ACHN (cell line): ENCODE measurements around the gene CXCR1.
A peak's percentile ranks its signal among the peaks of the same experiment; 100 is the strongest.
"Not testable (repeated sequence)": the region's sequence is repeated elsewhere in the genome, so short reads cannot be mapped to it uniquely, and the experiment has no call there.

Source experiments
- DNase-seq: peaks from one replicate; pipeline ENCODE4 v3.0.0-alpha.2; 2015
- in situ Hi-C: cut with HindIII; loops from 2 replicates; pipeline ENCODE4 v1.10.0; 2017; ENCODE audit warnings: low sequenced_read_pairs, low pct_ligation_motif_present, low pct_unique_long_range_greater_than_20kb

Gene CXCR1

DNA sequence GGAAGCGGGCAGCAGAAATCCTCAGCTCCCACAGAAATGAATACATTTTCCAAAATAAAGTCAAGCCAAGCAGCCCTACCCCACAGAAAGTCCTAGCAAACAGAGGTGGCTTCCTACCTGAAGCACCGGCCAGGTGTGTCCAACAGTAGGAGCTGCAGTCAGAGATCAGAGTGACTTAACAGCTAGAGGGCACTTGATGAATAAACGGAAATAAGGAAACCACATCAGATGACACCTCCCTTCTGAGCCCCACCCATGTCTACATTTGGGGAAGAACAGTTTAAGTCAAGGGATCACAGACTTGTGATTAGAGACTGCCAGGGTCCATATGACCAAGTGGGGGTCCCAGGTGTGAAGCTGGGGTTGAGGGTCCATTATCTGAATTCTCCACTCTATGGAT is at the start of gene CXCR1:
TSS of gene CXCR1 (minus strand) at position 172 of the 400 bp plus-strand sequence. CDS start 1,751 bp downstream, outside the sequence.
- in situ Hi-C loops = no loop called here
- DNase-seq = no peak

DNA sequence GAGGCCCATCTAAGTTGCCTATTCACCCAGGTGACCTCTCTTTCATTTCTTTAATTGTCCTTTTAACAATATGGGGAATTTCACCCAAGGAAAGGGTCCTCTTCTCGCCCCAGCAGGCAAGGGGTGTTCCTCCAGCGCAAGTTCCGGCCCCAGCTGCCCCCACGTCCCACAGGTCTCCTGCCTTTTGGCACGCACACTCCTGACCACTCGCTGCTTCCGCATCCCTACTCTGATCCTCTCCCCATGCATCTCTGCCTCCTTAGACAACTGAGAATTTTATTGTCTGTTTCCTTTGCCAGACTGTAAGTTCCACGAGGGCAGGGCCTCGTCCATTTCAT is 49.5 kb upstream of the CXCR1 start:
- DNase-seq = no peak
- in situ Hi-C loops = no loop called here

DNA sequence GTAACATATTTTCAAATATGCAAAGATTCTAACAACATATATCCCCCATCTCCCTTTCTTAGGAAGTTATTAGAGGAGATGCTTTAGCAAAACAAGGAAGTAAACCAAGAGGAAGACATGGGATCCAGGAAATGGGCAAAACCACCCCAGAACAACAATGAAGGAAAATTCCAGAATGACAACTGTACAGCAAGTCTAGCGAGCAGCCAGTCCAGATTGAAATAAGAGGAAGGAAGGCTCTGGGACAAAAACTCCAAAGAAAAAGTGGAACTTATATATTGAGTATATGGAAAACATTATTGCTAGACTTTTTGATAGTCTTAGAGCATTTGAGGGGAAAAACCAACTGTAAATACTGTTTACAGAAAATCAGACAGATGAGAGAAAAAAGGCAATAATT is 47.4 kb upstream of the CXCR1 start:
- in situ Hi-C loops = no loop called here
- no peak for DNase-seq

DNA sequence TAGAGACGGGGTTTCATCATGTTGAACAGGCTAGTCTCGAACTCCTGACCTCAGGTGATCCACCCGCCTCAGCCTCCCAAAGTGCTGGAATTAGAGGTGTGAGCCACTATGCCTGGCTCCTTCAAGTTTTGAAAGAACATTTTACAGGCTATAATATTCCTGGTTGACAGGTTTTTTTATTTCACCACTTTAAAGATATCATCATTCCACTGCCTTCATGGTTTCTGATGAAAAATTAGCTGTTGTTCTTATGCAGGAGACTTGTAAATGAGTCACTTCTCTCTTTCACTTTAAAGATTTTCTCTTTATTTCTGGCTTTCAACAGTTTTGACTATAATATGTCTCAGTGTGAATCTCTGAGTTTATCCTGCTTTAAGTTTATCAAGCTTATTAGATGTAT is 42.3 kb upstream of the CXCR1 start:
- DNase-seq = no peak
- in situ Hi-C loops = no loop called here

DNA sequence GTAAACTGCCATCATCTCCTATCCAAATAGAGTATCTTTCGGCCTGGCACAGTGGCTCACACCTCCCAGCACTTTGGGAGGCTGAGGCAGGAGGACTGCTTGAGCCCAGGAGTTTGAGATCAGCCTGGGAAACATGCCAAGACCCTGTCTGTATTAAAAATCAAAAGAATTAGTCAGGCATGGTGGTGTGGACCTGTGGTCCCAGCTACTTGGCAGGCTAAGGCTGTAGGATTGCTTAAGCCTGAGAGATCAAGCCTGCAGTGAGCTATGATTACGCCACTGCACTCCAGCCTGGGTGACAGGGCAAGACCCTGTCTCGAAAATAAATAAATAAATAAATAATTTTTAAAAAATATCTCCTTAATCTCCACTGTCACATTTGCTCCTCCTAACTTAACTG is 35.5 kb upstream of the CXCR1 start:
- in situ Hi-C loops = no loop called here

DNA sequence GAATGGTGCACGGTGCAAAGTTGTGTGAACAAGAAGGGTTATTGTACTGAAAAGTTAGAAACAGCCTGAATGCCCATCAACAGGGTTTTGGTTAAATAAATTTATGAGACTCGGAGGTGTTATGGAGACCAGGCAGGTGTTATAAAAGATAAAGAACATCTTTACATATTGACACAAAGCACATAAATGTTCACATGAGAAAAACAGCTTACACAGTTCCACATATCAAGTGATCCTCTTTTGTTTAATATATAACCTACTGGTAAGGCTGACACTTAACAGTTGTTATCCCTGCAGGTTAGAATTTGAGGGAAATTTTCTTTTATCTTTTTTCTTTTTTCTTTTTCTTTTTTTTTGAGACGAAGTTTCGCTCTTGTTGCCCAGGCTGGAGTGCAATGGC is 30.2 kb upstream of the CXCR1 start:
- no peak for DNase-seq
- in situ Hi-C loops = no loop called here

More for the DNA sequence above, 35.5 kb upstream of the CXCR1 start:
- DNase-seq = no peak

DNA sequence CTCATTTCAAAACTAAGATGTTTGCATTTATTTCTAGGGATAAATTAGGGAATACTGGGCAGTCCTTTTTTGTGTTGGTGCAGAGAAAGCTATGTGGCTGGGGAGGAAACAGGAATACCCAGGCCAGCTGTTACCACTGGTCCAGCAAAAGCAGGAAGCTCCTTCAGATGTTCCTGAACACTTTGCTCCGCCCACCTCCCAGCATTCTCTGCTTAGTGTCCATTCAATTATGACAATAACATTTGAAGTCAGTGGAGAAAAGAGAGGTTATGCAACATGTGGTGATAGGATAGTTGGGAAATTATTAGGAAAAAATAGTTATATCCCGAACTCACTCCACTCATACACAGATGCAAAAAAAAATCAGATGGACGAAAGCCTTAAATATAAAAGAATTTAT is 28.1 kb upstream of the CXCR1 start:
- DNase-seq = no peak
- in situ Hi-C loops = no loop called here

DNA sequence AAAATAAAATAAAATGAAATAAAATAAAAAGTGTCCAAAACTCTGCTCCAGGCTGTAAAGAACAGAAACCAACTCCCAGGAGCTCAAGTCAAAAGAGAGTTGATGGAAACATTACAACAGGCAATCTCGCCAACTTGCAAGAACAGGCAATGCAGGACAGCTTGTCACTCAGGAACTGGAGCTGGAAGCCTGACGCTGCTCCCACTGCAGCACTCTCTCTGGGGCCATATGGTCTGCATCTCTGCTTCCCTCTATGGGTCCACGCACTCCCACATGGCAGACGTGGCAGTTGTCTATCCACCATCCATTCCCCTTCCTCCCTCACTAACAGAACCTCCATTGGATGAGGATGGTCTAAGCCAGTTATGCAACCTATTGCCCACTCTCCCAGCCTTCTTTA is 26.9 kb upstream of the CXCR1 start:
- in situ Hi-C loops = no loop called here
- no peak for DNase-seq

DNA sequence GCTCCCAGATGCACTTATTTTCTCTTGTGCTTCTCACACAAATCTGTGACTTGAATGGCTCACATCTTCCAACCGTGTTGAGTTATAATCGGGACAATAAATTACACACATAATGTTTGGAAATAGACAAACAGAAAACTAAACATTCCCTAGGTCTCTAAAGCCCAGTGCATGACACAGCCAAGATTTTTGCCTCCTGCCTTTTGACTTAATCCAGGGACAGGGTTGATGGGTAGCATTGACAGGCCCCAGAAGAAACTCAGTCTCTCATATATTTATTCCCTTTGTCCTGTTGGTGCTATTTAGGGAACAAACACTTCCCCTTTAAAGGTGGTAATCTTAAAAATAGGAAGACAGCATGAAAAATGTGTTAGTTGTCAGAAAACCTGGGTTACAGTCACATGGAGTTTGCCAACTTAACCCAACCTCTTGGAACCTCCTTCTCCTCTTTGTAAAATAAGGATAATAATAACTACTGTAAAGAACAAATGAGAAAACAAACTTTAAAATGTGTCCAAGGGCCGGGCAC is 26.2 kb upstream of the CXCR1 start:
- in situ Hi-C loops = no loop called here
- DNase-seq = no peak

DNA sequence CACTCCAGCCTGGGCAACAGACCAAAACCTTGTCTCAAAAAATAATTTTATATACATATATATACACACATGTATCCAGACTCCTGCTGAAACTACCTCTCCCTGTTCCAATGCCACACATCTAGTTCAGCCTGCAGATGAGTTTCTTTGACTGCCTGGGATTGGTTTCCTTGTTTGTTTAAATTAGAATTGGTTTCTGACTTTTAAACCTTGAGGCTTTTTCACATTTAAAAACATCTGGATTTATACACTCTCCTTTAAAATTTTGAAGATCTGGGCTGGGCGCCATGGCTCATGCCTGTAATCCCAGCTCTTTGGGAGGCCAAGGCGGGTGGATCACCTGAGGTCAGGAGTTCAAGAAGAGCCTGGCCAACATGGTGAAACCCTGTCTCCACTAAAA is 21.8 kb upstream of the CXCR1 start:
- in situ Hi-C loops = no loop called here
- DNase-seq = no peak

DNA sequence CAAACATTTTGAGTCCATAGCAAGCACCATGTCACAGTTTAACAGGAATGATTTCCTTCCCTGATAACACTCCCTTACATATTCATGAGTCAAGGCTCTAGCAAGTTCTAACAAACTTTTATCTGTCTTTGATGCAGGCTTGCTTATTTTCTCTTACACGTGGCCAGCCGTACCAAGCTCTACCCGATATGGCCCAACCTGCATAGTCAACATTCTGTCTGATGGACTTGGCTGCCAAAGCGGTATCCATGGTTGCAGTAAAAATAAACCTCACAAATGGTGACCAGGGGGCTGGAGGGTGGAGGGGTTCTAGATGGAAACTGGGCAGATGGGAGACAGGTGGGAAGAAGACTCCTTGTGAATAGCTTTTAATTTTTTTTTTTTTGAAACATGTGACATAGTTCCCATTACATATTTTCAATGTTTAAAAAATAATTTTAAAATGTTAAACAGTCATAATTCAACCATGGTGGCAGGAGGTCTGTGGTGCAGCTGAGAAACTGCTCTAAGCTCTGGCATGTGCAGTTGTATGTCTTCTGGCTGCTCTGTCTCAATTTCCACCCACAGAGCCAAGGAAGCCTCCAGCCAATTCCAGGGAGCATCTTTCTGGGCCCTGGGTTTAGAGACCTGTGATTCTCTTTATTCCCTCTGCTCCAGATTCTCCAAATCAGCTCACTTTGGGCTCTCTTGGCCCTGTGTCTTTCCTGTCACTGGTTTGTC is 20.7 kb upstream of the CXCR1 start:
- DNase-seq = no peak
- in situ Hi-C loops = no loop called here

DNA sequence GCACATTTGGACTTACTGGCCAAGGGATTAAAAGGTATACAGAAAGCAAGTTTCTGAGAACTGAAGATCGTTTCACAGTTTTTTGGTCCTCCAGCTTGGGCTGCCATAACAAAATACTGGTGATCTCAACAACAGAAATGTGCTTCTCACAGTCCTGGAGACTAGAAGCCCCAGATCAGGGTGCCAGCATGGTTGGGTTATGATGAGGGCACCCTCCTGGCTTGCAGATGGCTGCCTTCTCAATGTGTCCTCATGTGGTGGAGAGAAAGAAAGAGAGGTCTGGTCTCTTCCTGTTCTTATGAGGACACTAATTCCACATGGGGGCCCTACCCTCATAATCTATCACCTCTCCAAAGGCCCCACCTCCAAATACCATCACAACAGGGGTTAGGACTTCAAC is 20.1 kb upstream of the CXCR1 start:
- in situ Hi-C loops = no loop called here
- DNase-seq = no peak

DNA sequence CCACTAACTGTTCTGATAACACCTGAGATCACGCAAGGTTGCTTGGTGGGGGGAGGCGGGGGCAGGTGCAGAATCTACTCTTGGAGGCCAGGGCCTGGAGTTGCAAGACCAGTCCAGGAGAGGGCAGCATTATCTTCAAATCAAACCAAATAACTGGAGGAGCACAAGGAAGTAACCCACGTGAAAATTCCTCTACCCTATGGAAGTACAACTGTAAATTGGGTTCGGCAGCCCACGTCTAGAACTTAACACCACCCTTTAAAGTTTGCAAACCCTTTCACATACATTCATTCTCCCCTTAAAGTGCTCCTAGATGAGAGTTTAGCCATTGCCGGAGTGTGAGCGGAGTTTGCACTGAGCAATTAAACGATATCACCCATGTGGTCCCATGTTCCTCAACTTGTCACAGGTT is 19.6 kb upstream of the CXCR1 start:
- in situ Hi-C loops = no loop called here
- peak; percentile 81 for DNase-seq

DNA sequence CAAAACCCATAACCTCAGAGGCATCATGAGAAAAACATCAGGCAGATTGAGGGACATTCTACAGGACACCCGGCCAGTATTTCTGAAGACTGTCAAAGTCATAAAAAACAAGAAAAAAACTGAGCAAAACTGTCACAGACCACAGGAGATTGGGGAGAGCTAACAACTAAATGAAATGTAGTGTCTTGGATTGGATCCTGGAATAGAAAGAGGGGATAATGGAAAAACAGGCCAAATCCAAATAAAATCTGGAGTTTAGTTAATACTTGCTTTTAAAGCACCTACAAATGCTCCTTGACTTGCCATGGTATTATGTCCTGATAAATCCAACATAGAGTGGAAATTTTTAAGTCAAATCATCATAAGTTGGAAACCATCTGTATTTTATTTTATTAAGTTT is 17.6 kb upstream of the CXCR1 start:
- in situ Hi-C loops = no loop called here
- no peak for DNase-seq

DNA sequence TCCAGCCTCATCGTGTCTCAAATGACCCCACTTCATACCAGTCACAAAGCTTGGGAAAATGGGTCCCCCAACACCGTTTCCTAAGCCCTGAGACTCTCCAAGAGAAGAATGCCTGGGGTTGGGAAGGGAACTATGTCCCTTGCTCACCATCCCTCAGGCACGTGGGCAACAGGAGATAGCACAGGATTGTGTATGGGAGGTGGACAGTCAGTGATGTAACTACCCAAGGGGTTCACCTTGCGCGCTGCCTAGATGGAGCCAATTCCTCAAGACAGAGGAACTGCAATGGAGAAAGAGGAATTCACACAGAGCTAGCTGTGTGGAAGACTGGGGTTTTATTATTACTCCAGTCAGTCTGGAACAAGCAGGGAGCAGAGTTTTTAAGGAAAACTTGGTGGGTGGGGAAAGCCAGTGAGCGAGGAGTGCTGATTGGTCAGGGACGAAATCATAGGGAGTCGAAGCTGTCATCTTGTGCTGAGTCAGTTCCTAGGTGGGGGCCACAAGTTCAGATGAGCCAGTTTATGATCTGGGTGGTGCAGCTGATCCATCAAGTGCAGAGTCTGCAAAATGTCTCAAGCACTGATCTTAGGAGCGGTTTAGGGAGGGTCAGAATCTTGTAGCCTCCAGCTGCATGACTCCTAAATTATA is 13.8 kb upstream of the CXCR1 start:
- in situ Hi-C loops = no loop called here
- DNase-seq = no peak

DNA sequence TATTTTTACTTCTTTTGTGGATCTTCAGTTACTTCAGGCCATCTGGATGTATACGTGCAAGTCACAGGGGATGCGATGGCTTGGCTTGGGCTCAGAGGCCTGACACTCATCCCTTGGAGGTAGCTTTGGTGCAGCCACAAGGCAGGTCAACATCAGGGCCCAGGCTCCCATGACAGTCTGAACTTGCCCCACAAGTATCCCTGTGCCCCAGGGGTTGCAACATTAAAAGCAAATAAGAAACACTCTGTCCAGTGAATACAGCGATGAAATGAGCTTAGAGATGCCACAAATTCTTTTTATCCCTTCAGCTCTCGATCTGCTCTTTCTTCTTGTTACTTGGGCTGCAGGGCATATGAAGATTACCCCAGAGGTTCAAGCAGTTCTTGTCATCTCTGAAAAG is 13.0 kb upstream of the CXCR1 start:
- in situ Hi-C loops = no loop called here
- no peak for DNase-seq

DNA sequence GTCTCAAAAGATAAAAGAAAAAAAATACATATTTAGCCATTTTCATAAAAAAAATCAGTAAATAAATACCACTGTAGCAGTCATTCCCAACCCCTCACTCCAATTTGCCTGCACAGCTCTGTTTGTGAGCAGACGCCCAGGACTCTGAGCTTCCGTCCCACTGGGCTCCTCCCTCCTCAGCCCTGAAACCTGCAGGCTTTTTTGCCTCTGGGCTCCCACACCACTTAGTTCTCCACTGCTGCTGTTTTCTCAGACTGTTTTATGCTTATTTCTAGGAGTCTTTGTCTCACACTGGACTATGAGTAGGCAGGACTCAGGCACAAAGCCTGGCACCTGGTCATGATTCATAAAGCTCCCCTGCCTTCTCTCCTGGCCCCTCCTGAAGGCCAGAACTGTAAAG is 6.1 kb upstream of the CXCR1 start:
- DNase-seq = no peak
- in situ Hi-C loops = no loop called here

DNA sequence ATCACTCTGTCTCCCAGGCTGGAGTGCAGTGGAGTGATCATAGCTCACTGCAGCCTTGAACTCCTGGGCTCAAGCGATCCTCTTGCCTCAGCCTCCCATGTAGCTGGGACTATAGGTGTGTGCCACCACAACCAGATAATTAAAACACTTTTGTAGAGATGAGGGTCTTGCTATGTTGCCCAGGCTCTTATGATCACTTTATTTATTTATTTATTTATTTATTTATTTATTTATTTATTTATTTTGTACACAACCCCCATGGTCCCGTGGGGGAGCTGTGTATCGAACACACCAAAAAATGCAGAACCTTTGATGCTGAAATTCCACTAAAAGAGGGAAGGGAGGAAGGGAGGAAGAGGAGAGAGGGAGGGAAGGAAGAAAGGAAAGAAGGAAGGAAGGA is 5.0 kb upstream of the CXCR1 start:
- in situ Hi-C loops, DNase-seq: not testable (repeated sequence)

DNA sequence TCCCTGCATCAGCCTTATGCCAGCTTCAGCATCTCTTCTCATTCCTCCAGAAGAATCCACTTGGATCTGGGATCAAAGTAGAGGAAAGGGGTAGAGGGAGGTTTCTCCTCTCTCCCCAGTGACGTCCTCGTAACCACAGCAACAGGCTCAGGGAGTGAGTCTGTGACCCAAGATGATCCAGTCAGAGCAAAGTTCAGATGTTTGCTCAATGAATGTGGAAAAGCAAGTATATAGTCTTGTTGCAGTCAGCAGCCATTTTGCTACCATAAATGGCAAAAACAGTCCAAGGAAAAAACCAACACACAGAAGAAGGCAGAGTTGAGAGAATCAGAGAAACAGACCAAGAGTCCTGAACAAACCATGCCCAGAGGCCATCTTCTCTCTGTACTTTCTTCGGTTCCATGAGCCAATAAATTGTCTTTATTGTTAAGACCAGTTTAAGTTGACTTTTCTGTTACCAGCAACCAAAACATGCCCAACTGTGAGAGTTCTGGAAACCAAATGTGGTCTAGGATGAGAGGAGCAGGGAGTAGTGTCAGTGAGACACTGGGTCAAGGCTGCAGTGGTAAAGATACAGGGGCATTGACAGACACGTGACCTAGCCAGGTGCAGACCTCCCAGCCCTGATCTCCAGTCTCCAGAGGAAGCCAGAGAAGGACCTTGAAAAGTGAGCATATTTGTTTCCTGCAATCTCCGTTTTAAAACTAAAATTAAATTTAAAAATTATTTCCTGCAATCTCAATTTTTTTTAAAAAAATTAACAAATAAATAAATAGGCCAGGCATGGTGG is 3.2 kb upstream of the CXCR1 start:
- in situ Hi-C loops = no loop called here
- no peak for DNase-seq
